Peyer's patch (tissue), 4 donors: ENCODE measurements around the gene FAM237A. TPM values are rescaled to one million over a fixed set of nuclear protein-coding genes. Genes with fewer than 3 reads are reported as not detected.

Experiments
- DNase-seq, 3 donors: peaks; one replicate each; pipeline ENCODE4 v3.0.0-alpha.2; 2017 to 2019
- H3K27ac ChIP-seq, 4 donors: fragments of 200-600 bp; sonication (generic); one replicate each; pipeline ENCODE4 v1.5.1; 2016 to 2019
- H3K27me3 ChIP-seq, 2 donors: fragments of 200-600 bp; sonication (generic); one replicate each; pipeline ENCODE4 v1.5.1; 2019
- H3K36me3 ChIP-seq, 3 donors: fragments of 200-600 bp; sonication (generic); one replicate each; pipeline ENCODE4 v1.5.1; 2016 to 2019
- H3K4me1 ChIP-seq, 4 donors: fragments of 200-600 bp; sonication (generic); one replicate each; pipeline ENCODE4 v1.5.1; 2016 to 2019
- H3K4me3 ChIP-seq, 4 donors: fragments of 200-600 bp; sonication (generic); 1 replicate in 3 of 4; 2 replicates in 1 of 4; pipeline ENCODE4 v1.5.1; 2016 to 2019; ENCODE audit warnings: mild to moderate bottlenecking in 1 of 4
- H3K9me3 ChIP-seq, 4 donors: fragments of 200-600 bp; sonication (generic); one replicate each; pipeline ENCODE4 v1.5.1; 2016 to 2019; ENCODE audit warnings: mild to moderate bottlenecking in 1 of 4
- POLR2A ChIP-seq, 2 donors: fragments of 450-650 bp; IDR thresholded peaks; one replicate each; pipeline ENCODE4 v1.5.1; 2017; ENCODE audit warnings: antibody characterized with exemption in 2 of 2, mild to moderate bottlenecking in 2 of 2, moderate library complexity in 2 of 2
- total RNA-seq, 4 donors: library from RNA; depleted of rRNA; stranded (reverse); fragments of >200 nt; gene quantifications; one replicate each; pipeline ENCODE4 v1.1.0, GENCODE V29; 2016
- TF ChIP-seq, protein P1 (sequence below), 6 experiments: fragments of 450-650 bp in 4 of 6; fragments of 200-600 bp in 2 of 6; sonication (generic) in 1 of 6; IDR thresholded peaks; one replicate each; pipeline ENCODE4 v1.5.1; 2017 to 2019; ENCODE audit warnings: antibody characterized with exemption in 6 of 6, mild to moderate bottlenecking in 3 of 6, moderate library complexity in 1 of 6

The FAM237A gene
- total RNA-seq, 4 donors from 2014 or later = not detected

DNA sequence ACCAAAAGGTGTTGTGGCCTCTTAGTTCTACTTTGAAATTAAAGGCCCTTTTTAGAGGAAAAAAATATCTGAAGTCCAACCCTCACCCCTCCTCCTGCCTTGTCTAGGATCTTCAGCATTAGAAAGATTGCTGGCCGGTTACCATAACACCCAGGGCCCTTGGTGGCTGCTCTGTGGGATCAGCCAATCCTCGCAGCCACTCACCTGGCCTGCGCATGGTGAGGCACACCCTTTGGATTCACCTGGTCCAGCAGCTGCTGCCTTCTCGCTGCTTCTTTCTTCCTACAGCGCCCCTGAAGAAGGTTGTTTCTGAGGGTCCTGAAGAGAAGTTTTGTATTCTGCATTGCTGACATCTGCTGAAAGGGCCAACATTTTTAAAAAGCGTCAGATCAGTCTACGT, 50.7 kb downstream of the FAM237A start:
- no peak for DNase-seq
- H3K27ac ChIP-seq = no peak overlapping the region
- H3K4me1 ChIP-seq = no peaks in the 10 kb centered on the region
- no peak overlapping the region for H3K4me3 ChIP-seq
- TF ChIP-seq POLR2A (IDR thresholded peaks at IDR 0.05) = no peak
- TF ChIP-seq, protein P1, sequence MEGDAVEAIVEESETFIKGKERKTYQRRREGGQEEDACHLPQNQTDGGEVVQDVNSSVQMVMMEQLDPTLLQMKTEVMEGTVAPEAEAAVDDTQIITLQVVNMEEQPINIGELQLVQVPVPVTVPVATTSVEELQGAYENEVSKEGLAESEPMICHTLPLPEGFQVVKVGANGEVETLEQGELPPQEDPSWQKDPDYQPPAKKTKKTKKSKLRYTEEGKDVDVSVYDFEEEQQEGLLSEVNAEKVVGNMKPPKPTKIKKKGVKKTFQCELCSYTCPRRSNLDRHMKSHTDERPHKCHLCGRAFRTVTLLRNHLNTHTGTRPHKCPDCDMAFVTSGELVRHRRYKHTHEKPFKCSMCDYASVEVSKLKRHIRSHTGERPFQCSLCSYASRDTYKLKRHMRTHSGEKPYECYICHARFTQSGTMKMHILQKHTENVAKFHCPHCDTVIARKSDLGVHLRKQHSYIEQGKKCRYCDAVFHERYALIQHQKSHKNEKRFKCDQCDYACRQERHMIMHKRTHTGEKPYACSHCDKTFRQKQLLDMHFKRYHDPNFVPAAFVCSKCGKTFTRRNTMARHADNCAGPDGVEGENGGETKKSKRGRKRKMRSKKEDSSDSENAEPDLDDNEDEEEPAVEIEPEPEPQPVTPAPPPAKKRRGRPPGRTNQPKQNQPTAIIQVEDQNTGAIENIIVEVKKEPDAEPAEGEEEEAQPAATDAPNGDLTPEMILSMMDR (IDR thresholded peaks at IDR 0.05) = no peak
- no peaks in the 10 kb centered on the region for H3K36me3 ChIP-seq
- H3K27me3 ChIP-seq = no peaks in the 10 kb centered on the region
- no peaks in the 10 kb centered on the region for H3K9me3 ChIP-seq

DNA sequence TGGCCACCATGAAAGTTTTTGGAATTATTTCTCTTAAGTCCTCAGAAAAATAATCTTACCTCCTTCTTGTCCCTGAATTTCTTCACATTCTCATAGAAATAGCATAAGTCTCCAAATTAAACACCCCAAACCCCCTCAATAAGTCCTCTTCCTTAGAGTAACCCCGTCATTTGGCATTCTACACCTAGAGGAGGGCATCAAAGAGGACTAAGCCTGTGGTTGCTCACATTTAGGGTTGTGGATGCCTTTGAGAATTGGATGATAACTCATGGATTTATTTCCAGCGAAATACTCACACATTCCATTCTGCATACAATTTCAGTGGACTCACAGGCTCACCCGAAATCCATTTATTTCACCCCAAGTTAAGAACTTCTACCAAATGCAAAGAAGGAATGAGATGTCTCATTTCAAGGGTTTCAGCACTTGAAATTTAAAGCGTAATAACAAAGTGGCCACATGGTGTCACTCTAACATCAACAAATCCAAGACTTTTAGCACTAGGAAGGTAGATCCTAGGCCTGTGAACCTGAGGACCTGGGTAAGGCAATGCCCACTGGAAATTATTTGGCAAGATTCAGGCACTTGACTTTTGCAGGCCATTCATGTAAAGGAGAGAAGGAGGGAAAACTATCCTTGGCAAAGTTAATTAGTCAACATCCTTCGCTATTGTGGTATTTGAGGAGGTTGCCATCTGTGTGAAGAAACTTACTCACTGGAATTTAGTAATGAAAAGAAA, 51.3 kb downstream of the FAM237A start:
- no peak for TF ChIP-seq POLR2A (IDR thresholded peaks at IDR 0.05)
- TF ChIP-seq, protein P1 (IDR thresholded peaks at IDR 0.05) = peak in 4 of 6 experiments; percentile 55 to 77 (median 74)
- Histone ChIP-seq H3K27me3 (no peaks in the 10 kb centered on the region), H3K36me3 (no peaks in the 10 kb centered on the region), H3K9me3 (no peaks in the 10 kb centered on the region), H3K27ac (no peak overlapping the region), H3K4me1 (no peaks in the 10 kb centered on the region), H3K4me3 (no peak overlapping the region)
- peak in 1 of 3 donors; percentile 49 for DNase-seq

DNA sequence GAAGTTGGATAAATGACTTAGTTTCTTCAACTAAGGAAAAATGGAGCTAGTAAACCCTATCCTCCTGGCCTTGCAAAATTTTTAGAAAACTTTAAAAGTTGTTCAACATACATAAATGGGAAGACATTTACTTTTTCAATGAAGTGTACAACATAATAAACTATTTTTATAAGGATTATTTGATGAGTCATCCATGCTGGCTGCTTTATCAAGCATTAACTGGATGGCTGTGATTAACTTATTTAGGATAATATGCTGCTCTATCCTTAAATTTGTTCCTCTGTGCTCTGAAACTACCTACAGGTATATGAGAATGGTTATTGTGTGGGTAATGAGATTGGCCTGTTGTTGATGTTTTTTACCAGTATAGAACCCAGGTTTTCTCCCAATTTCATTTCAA, 54.6 kb downstream of the FAM237A start:
- TF ChIP-seq, protein P1 (IDR thresholded peaks at IDR 0.05) = no peak
- no peak for TF ChIP-seq POLR2A (IDR thresholded peaks at IDR 0.05)
- no peaks in the 10 kb centered on the region for H3K9me3 ChIP-seq
- H3K36me3 ChIP-seq = no peaks in the 10 kb centered on the region
- no peak overlapping the region for H3K4me3 ChIP-seq
- no peaks in the 10 kb centered on the region for H3K27me3 ChIP-seq
- H3K27ac ChIP-seq = no peak overlapping the region
- no peaks in the 10 kb centered on the region for H3K4me1 ChIP-seq
- DNase-seq = no peak

DNA sequence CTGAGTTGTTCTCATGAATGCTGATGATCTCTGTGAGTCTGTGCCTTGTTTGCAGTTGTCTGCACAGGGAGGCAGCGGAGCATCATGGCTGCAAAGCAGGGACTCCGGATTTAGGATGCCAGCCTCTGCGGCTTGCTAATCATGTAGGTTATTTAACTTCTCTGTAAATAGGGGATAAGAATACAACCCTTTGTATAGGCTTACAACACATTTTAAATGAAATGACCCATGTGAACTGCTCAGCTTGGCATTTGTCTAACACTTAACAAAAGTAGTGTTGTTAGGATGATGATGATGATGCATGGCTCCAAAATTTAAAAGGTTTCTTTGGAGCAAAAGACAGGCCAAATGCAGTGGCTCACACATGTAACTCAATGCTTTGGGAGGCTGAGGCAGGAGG, 56.5 kb downstream of the FAM237A start:
- Histone ChIP-seq H3K9me3 (no peaks in the 10 kb centered on the region), H3K36me3 (no peaks in the 10 kb centered on the region), H3K27ac (no peak overlapping the region), H3K4me3 (no peak overlapping the region), H3K27me3 (no peaks in the 10 kb centered on the region), H3K4me1 (no peaks in the 10 kb centered on the region)
- no peak for TF ChIP-seq POLR2A (IDR thresholded peaks at IDR 0.05)
- TF ChIP-seq, protein P1 (IDR thresholded peaks at IDR 0.05) = no peak
- DNase-seq = no peak

Other genes starting within 250 kb of the FAM237A start
- 1 to 10 TPM in 2 of 4 donors, under 1 TPM in 2; 0.47 to 2.5 (median 1.4) TPM for gene ADAM23, start 199.0 kb upstream of the FAM237A start, total RNA-seq
- gene DYTN, start 75.9 kb downstream of the FAM237A start, total RNA-seq = not detected
- gene MDH1B, start 122.8 kb downstream of the FAM237A start, total RNA-seq = 10 to 100 TPM in 1 of 4 donors, 1 to 10 TPM in 1, under 1 TPM in 1, not detected in 1; 0.40 to 23.9 (median 1.1) TPM
- gene FASTKD2, start 123.1 kb downstream of the FAM237A start, total RNA-seq = 10 to 100 TPM; 15.8 to 34.0 (median 29.8) TPM